DMS 273 treated with DMSO at 0.1 percent for 48 hours (cell line): ENCODE results near the gene EHF.
"Not testable (repeated sequence)": the region's sequence is repeated elsewhere in the genome, so short reads cannot be mapped to it uniquely, and the experiment has no call there.

Experiments used
- DNase-seq: peaks from one replicate; lab custom pipeline; 2025; lab: John Stamatoyannopoulos, UW

EHF gene

GRCh38 chr11:34620820-34621792 lies at the start of gene EHF:
EHF (plus strand) TSS chr11:34621093; CDS start chr11:34642631, 21,538 bp downstream.
- DNase-seq, result no peak

DNA sequence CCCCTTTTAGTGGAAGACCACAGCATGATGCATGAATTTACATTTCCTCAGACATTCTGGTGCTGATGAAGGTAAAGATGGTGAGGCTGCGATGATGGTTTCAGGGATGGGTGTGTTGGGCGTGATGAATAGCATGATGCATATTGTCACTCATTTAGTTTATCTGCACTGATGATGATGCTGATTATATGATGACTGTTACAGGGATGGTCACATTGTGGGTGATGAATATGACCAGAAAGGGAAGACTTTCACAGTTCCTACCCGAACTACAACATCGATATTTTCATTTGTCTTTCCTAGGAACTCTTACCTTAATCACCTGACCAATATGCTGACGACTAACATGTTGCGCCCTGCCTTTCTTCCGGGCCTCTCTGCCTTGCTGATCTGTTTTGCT lies 47.4 kb upstream of the EHF start:
- no peak for DNase-seq

GRCh38 chr11:34575261-34575660 lies 45.6 kb upstream of the EHF start:
- DNase-seq, result no peak

GRCh38 chr11:34575671-34576070 lies 45.2 kb upstream of the EHF start:
- DNase-seq, result no peak

DNA sequence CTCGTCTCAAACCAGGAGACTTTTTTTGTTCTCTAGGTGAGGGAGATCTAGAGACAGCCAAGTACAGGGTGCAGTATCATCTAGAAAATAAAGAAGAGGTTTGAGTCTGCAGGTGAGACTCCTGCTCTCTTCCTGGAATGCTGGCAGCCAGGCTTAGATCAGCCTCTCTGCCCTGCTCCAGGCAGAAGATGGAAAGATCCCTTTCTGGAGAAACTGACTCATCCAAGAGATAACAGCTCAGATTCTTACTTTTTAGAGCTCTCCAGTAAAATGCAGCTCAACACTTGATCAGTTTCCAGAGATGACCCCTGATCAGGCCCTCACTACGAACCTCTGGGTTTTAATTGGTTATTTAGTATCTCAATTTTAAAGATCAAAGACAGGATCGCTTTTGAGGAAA lies 44.6 kb upstream of the EHF start:
- DNase-seq, result no peak

DNA sequence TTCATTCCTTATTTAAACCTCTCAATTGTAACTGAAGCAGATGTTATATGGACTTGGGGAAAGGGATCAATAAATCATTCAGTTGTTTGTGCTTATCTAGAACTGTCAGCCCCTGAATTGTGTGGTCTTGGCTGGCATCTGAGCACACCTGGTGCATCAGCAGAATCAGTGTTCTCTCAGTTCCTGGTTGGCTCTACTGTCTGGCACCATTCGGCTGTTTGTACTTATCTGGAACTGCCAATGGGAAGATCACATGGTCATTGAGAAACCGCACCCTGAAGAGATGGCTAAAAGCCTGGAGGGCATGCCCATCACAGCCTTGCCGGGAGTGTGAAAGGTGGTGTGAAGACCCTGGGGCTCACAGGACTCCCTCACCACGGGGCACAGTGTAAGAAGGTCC lies 37.1 kb upstream of the EHF start:
- DNase-seq, result no peak

- no peak for DNase-seq
Observed at GRCh38 chr11:34585304-34585734, 35.6 kb upstream of the EHF start.

DNA sequence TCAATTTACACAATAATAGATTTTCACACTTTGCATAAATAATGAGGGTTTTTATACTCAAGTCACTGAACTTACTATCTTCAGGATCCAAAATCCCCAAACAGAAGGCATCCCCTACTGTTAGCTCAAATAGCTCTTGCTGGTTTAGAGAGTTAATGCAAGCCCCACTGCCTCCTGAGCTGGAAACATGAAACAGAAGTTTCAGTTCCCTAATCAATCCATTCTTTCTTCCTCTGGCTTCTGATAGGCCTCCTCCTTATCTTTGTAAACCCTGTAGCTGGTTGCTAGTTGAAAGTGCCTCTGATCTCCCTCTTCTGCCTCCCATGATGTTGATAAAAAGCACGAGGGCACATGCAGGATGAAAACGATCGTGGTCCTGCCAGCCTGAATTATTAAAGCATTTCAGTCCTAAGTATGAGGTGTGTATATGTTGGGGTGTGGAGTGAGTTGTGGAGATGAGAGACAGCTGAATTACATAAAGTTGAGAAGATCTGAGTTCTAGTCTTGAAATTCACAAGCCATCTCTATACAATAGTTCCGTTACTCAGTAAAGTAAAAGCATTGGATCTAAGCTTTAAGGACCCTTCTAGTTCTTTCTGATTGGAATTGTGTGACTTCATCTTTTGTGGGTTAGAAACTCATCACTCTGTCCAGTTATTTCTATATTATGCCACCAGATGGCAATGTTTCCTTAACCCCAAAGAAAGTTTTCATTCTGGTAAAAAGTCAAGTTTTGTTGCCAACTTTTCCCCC lies 35.0 kb upstream of the EHF start:
- peak; percentile 8 for DNase-seq

GRCh38 chr11:34586488-34587281 lies 34.2 kb upstream of the EHF start:
- DNase-seq, result no peak

- no peak for DNase-seq
Observed at GRCh38 chr11:34587282-34587677, 33.6 kb upstream of the EHF start.

- DNase-seq, result no peak
Observed at GRCh38 chr11:34588023-34588422, 32.9 kb upstream of the EHF start.

DNA sequence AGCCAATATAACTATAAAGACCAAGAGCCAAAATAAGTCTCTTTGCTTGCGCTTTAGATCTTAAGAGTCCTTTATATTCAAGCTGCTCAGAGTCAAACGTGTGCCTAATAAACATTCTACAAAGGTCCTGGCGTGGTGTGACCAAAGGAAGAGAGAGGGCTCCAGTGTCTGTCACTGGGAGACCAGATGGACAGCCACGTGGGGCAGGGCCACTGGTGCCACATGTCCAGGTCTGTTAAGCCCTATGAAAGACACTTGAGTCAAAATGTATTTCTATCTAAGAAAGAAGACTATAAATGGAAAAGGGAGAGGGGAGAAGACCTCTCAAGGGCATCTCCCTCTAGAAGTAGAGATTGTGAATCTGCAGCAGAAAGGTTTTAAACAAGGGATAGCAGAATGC lies 32.2 kb upstream of the EHF start:
- DNase-seq, result no peak

- not testable (repeated sequence) for DNase-seq
Observed at GRCh38 chr11:34589177-34589576, 31.7 kb upstream of the EHF start.

- DNase-seq, result no peak
Observed at GRCh38 chr11:34593085-34593484, 27.8 kb upstream of the EHF start.

- no peak for DNase-seq
Observed at GRCh38 chr11:34594603-34595002, 26.3 kb upstream of the EHF start.

GRCh38 chr11:34595391-34595790 lies 25.5 kb upstream of the EHF start:
- no peak for DNase-seq

DNA sequence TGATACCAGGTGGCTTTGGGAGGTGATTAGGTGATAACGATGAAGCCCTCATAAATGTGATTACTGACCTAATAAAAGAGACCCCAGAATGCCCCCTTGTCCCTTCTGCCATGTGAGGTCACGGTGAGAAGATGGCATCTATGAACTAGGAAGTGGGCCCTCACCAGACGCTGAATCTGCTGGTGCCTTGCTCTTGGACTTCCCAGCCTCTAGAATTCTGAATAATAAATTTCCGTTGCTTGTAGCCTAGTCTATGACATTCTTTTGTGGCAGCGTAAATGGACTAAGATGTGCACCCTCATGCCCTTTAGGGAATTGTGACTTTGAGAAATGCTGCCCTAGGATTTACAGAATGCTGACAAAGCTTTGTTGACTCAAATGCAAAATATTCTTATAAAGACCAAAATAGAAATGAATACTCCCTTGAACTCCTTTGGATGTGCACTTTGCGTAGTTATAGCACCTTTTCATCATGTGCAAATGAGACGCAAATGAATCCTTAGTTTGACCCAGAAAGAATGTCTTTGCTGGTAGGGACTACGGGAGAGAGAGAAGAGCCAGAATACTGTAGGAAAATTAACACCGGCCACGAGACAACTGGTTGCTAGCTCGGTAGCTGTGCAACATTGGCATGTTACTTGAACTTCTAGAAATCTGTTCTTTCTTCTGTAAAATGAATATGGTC lies 24.8 kb upstream of the EHF start:
- no peak for DNase-seq

DNA sequence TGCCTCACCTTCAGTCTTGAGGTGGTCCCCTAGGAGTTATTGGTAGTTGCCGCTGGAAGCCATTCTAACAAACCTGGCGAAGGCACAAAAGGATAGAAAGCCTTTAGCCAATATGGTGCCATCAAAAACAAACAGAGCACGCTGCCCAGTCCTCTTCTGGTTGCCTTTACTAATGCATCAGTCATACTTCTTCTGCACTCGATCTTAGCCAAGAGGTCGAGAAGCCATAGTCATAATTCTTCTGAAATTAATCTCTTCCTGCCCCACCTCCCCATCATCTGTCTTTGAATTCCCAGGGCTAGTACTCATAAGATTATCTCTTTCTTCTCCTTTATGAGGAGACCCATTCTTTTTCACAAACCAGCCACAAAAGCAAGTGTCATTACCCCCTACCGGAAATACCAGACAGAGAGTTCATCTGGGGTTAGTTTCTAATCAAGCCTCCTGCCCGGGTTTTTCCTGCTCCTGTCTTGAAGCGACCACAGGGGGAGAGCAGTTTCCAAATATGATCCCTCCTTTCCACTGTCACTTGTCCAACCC lies 21.4 kb upstream of the EHF start:
- no peak for DNase-seq

DNA sequence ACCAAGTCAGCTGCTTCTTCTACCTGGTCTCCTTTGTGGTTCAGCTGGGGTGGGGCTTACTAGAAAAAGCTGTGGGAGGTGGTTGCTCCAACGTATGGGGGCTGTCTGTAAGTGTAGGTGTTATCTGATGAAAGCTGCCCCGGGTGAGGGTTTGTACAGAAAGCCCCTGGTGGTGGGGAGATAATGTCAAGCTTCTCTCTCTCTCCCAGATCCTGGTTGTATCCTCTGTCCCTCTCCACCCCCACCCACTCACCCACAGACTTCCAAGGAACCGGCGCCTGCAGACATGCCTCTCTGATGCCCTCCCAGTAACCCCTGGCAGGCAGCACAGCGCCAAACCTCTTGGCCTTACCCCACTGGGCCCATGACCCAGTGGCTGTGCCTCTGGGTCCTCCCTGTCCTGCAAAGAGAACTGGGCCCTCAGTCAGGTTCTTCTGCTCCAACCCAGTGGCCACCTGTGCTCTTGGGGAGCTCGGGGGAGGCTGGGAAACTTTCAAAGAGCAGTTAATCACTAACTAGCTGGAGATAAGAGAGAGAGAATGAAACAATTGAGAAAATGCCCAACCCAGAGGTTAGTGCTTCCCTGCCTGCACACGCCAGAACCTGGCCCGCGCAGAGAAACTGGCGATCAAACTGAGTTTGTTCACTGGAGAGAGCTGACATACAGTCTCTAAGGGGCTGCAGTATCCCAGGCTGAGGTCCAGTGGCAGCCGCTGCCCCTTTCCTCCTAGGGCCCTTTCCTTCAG lies 20.4 kb upstream of the EHF start:
- DNase-seq, result no peak

- DNase-seq, result no peak
Observed at GRCh38 chr11:34601085-34601444, 19.8 kb upstream of the EHF start.

- DNase-seq, result no peak
Observed at GRCh38 chr11:34601609-34602008, 19.3 kb upstream of the EHF start.
